H4 (cell line): ENCODE results near the gene PDIA5. TPM values are rescaled to one million over a fixed set of nuclear protein-coding genes. Genes with fewer than 3 reads are reported as not detected.

ENCODE experiments used
- DNase-seq: peaks from one replicate; pipeline ENCODE4 v3.0.0-alpha.2; 2015; ENCODE audit warnings: low spot score
- total RNA-seq: library from RNA; depleted of rRNA; stranded (reverse); fragments of >200 nt; shearing (Covaris generic); gene quantifications from 2 replicates; pipeline ENCODE4 v1.2.3, GENCODE V29; 2014

PDIA5 gene
- total RNA-seq, 1 experiment from 2014 or later: 18.2 TPM

DNA sequence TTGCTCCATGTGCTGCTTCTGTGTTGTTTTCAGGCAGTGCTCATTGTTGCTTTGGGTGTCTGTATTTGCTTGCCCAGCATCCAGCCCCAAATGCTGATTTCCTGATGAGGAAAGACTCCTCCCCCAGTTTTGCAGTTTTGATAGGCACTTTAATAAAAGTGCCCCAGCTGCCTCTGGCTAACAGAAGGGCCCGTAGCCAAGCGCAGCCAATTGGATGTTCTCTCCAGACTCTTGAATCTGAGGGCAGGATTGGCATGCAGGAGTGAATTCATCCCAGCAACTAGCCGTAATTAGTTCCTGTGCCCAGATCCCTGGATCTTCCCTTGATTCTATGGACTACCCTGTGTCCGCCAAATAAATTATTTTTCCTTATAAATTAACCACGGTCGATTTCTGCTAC is 24.4 kb upstream of the PDIA5 start:
- DNase-seq: no peak

- no peak for DNase-seq
These were observed 21.7 kb upstream of the PDIA5 start for GRCh38 chr3:123044981-123045763.

DNA sequence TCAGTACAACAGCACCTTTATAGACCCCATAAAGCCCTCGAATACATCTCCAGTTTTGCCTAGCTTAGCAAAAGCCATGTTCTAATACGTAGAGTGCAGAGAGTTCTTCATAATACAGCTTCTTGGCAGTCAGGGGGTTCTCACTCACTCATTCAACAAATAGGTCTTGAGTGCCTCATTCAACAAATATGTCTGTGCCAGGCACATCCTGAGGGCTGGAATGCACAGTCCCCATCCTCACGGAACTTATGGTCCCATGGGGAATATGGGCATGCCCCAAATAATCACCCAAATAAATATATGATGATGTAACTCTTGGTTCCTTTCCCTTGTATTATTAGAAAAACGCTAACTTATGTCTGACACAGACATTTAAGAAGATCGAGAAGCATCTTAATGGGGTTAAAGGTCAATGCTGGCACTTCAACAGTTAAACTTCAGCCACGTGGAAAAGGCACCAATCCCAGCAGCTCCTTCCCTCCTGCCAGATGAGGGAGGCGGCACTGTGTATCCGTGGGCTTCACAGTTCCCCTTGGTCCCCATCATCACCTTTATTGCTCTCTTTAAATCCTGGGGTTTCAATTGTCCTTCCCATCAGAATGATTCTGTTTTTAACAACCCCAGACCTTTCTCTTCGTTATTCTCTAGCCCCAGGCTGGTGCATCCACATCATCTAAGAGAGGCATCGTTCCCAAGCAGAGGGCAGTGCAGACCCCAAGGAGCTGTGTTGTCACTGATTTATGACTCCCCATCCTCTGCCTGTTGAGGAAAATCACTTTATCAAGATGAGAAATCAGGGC is 20.4 kb upstream of the PDIA5 start:
- no peak for DNase-seq

DNA sequence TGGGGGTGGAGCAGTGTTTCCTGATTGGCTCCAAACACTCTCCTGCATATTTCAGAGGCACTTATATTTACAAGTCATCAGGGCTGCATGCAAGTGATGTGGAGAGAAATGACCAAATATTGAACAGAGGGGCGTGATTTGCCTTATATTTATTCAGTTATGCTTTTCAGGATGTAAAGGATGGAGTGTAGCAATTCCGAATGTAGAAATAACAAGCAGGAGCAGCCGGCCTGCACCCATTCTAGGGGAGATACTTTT is 19.8 kb upstream of the PDIA5 start:
- DNase-seq: no peak

DNA sequence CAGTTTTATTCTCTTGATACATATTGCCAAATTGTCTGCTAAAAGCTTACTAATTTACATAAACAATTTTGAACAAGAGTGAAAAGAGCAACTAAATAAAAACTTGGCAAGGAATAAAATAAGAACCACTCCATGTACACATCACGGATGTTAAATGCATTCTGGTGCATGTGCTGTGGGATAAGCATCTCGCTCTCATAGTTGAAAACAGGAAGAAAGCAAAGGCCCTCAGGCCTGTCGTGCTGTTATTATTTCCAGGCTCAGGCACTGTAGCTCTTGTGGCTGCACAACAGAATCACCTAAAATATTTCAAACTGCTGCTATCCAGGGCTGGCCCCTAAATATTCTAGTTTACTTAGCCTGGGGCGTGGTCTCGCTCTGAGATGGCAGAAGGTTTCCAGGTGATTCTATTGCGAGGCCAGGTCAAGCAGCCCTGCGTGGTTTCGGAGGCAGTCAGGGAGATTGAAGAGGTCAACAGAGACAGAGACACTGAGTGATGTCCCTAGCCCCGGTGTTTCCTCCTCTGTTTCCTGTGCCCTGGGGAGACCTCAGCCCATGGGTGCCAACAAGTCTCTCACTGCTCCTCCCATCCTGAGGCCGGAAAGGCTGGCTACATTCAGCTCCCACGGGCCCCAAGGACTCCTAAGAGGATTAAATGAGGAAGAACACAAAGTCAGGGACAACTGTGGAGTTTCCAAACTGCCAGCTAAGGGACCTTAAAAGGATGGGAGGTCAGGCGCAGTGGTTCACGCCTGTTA is 18.2 kb upstream of the PDIA5 start:
- no peak for DNase-seq

GRCh38 chr3:123050666-123051065 is 16.2 kb upstream of the PDIA5 start:
- no peak for DNase-seq

DNA sequence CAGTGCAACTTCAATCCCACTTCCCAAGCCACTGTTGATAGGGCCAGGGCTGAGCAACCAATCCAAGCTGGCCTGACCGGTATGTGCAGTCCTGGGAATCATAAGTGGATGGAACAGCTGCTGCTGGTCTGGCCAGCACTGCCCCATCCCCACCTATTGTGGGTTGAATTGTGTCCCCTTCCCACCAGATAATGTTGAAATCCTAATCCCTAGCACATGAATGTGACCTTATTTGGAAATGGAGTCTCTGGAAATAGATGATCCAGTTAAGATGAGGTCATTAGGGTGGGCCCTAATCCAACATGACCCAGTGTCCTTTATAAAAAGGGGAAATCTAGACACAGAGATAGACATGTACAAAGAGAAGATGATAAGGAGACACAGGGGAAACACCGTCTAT is 13.7 kb upstream of the PDIA5 start:
- no peak for DNase-seq

- no peak for DNase-seq
These were observed 12.6 kb upstream of the PDIA5 start for GRCh38 chr3:123054109-123054778.

- DNase-seq: no peak
These were observed 11.9 kb upstream of the PDIA5 start for GRCh38 chr3:123054931-123055330.

DNA sequence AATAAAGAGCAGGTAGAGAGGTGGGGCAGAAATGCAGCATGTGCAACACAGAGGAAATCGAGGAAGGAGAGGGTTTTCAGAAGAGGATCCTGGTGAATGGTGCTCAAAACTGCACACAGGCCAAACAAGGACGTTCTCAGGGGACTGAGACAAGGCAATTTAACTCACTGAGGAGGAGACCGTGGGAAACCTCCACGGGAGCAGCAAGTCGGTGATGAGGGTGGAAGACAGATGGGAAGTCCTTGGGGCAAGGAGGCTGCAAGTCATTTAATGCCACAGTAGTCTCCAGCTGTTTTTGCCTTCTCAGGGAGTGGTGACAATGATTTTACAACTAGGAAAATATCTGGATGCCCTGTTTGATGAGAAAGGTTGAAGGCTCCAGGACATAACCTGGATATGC is 11.5 kb upstream of the PDIA5 start:
- no peak for DNase-seq

GRCh38 chr3:123058505-123058904 is 8.3 kb upstream of the PDIA5 start:
- DNase-seq: no peak

DNA sequence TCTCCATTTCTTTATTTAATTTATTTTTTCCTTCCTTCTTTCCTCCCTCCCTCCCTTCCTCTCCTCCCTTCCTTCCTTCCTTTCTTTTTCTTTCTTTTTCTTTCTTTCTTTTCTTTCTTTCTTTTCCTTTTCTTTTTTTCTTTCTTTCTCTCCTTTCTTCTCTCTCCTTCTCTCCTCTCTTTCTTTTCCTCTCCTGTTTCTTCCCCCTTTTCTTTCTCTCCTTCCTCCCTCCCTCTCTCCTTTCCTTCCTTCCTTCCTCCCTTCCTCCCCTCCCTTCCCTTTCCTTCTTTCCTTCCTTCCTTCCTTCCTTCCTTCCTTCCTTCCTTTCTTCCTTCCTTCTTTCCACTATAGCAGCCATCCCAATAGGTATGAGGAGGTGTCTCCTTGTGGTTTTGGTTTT is 6.8 kb upstream of the PDIA5 start:
- no peak for DNase-seq

DNA sequence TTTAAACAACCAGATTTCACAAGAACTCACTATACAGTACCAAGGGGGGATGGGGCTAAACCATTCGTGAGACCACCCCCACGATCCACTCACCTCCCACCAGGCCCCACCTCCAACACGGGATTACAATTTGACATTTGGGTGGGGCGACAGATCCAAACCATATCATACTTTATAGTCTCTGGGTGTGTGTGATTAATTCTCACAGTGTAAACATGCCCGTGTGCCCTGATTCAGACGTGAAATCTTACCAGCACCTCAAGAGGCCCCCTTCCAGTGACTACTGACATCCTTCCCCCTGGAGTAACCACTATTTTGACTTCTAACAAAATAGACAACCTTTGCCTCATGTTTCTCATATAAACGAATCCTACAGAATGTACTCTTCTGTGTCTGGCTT is 5.0 kb upstream of the PDIA5 start:
- no peak for DNase-seq

DNA sequence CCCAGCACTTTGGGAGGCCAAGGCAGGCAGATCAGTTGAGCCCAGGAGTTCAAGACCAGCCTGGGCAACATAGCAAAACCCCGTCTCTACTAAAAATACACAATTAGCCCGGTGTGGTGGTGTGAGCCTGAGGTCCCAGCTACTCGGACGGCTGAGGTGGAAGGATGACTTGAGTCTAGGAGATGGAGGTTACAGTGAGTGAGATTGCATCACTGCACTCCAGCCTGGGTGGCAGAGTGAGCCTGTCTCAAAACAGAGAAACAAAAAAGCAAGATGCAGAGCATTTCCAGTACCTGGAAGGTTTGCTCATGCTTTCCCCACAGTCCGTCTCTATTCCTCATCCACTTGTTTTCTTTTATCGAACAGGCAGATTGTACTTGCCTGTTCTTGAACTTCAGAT is 3.8 kb upstream of the PDIA5 start:
- no peak for DNase-seq

DNA sequence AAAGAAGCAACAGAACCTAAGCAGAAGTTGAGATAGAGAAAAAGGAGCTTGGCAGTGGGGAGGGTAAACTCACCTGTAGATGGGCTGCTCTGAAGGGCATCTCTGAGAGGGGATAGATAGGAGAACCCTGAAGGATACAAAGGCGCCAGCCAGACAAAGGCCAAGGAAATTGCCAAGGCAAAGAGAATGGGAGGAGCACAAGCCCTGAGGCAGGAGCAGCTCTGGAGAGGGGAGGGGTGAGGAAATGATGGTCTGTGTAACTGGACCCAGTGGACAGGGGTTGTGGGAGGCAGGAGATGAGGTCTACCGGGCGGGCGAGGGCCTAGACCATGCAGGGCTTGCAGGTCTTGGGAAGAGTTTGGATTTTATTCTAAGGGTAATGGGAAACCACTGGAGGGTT is 2.3 kb upstream of the PDIA5 start:
- no peak for DNase-seq

DNA sequence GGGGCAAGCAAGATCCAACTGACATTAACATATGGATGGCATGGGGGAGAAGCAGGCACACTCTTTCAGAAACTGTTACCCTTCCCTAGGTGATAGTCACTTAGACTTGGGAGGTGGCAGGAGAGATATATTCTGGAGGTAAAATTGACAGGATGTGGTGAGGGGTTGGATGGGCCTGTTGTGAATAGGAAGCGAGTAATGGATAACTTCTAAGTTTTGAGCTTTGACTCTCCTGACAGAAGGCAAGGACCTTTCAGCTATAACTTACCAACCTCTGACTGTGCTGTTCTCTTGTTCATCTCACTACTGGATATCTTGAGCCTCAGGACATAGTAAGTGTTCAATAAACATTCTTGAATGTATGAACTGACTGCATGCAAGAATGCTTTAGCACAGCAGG is 1.9 kb upstream of the PDIA5 start:
- DNase-seq: no peak

- no peak for DNase-seq
These were observed 278 bp upstream of the PDIA5 start for GRCh38 chr3:123066599-123066895.

DNA sequence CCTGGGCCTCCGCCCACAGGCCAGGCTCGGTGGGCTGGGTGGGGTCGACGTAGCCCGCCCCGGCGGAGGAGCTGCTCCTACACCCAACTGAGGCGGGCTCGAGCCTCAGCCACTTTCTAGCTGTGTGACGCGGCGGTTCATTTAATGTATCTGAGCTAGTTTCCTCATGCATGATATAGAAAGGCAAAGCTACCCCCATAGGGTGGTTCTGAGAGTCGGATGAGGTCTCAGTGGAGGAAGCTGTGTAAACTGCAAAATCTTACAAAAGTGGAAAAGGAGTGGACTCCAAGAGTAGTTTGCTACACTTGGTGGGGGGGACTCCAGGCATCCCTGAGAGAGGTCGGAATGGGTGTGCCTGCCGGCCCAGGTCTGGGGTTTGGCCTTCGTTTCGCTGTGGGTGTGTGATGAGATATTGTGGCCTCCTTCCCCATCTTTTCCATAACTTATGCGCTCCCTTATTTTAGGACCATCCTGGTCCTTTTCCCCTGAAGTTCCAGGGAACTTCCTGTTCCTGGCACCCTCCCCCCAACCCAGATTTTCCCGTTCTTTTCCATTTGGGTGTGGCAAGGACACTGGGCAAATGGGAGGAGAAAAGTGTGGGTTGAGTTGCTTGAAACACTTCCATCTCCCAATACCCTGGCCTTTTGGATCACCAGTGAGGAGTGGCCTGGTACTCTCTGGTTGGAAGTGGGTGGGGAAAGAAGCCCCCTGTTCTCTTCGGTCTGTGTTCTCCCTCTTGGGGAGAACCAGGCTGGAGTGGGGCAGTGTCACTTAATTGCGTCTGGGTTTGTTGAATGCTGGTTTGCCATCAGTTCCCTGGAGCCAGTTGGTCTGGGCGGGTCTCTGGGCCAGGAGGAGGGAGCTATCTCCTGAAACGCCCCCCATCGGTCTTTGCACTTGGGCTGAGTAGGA is 1.1 kb downstream of the PDIA5 start:
- no peak for DNase-seq

DNA sequence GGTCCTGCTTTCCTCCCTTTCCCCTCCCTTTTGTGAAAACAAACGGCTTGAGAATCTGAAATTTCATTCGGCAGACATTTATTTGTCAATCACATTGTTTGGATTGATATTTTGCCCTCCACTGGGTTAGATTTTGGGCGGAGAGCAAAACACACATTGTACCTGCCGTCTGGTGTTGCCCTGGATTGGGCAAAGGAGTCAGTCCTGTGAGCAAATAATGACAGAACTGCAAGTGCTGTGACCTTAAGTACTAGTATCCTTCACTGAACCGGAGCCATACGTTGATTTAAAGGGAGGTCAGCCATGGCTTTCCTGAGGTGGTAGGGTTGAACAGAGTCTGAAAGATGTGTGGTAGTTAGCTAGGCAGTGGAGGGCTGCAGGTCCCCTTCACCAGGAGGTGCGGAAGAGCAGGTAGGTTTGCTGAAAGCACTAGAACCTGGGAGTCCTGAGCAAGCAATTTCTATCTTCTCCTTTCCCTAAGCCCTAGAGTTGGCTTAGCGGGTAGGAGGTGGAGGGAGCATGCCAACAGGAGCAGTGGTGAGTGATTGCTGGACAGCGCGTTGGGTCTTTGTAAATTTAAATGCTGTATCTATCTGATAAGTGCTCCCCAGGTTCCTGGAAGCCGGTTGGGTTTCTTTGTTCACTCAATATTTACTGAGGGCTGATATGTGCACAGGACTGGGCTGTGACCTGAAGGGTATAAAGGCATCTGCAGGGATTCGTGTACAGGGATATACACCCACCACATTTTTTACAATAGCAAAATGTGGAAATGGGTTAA is 2.0 kb downstream of the PDIA5 start:
- DNase-seq: no peak

DNA sequence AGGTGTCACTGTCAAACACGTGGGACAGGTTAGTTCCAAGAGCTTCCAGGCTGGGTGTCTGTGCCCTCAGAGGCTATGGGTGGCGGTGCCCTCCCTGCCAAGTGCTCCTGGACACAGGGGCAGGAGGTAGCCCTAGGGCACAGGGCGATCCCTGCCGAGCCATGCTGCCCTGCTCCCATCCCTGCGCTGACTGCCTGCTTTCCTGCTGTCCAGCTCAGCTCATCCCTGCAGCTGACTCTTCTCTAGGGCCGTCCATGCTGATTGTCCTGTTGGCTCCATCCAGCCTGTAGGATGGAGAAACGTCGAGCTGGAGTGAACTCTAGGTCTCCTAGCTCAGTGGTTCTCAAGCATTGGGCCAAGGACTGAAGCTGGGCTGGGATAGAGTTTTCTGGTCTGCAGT is 3.7 kb downstream of the PDIA5 start:
- no peak for DNase-seq

DNA sequence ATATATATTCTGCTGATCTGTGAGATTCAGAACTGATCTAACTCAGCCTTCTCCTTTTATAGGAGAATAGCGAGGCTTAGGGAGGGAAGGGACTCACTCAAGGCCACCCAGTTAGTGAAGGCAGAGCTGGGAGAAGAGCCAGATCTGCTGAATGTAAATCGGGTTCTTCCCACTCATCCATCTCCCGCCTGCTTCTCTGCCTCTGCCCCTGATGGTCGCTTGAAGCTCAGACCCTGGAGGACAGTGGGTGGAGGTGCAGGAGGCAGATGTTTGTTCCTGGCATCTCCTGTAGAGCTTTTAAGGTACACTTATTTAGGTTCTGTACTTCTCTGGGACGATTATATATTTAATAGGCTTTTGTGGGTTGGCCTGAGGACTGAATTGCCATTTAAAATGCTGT is 4.3 kb downstream of the PDIA5 start:
- peak; percentile 45 for DNase-seq
